Mucosa of stomach (tissue), 1 donor: ENCODE data around the gene TP53I13.

Experiments
- H3K27me3 ChIP-seq: one replicate; pipeline ENCODE4 v1.7.0; 2013; ENCODE audit warnings: mild to moderate bottlenecking, low read length; ENCODE audit not compliant: control insufficient read depth, insufficient read depth
- H3K36me3 ChIP-seq: one replicate; pipeline ENCODE4 v1.7.0; 2013; ENCODE audit warnings: low read length; ENCODE audit not compliant: control insufficient read depth, insufficient read depth
- H3K4me1 ChIP-seq: one replicate; pipeline ENCODE4 v1.7.0; 2013; ENCODE audit warnings: mild to moderate bottlenecking, low read length; ENCODE audit not compliant: control insufficient read depth, insufficient read depth
- H3K4me3 ChIP-seq: one replicate; pipeline ENCODE4 v1.7.0; 2013; ENCODE audit warnings: low read length
- H3K9ac ChIP-seq: one replicate; pipeline ENCODE4 v1.7.0; 2013; ENCODE audit warnings: mild to moderate bottlenecking, low read length, moderate library complexity
- H3K9me3 ChIP-seq: one replicate; pipeline ENCODE4 v1.7.0; 2013; ENCODE audit warnings: mild to moderate bottlenecking, low read length, moderate library complexity; ENCODE audit not compliant: control insufficient read depth
- donor health status: Pancreatic carcinoma.

Gene TP53I13

DNA sequence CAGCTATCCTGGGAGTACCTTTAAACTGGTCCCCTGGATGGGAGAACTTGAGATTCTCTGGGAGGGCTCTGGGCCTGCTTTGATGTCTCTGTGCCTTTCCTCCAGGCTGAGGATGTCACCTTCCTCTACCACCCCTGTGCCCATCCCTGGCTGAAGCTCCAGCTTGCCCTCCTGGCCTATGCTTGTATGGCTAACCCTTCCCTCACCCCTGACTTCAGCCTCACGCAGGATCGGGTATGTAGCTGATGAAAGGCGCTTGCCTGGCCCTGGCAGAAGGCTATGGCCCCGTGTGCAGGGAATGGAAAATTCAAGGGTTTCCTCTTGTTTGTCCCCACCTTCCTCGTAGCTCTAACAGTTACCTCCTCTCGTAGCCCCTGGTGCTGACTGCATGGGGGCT is 3.0 kb downstream of the TP53I13 start:
- H3K27me3 ChIP-seq = no peaks in the 10 kb centered on the region
- peaks cover 50% of the 10 kb centered on the region for H3K4me1 ChIP-seq
- H3K9ac ChIP-seq = no peak overlapping the region
- H3K4me3 ChIP-seq = no peak overlapping the region
- H3K36me3 ChIP-seq = peaks cover 4% of the 10 kb centered on the region
- H3K9me3 ChIP-seq = no peaks in the 10 kb centered on the region

DNA sequence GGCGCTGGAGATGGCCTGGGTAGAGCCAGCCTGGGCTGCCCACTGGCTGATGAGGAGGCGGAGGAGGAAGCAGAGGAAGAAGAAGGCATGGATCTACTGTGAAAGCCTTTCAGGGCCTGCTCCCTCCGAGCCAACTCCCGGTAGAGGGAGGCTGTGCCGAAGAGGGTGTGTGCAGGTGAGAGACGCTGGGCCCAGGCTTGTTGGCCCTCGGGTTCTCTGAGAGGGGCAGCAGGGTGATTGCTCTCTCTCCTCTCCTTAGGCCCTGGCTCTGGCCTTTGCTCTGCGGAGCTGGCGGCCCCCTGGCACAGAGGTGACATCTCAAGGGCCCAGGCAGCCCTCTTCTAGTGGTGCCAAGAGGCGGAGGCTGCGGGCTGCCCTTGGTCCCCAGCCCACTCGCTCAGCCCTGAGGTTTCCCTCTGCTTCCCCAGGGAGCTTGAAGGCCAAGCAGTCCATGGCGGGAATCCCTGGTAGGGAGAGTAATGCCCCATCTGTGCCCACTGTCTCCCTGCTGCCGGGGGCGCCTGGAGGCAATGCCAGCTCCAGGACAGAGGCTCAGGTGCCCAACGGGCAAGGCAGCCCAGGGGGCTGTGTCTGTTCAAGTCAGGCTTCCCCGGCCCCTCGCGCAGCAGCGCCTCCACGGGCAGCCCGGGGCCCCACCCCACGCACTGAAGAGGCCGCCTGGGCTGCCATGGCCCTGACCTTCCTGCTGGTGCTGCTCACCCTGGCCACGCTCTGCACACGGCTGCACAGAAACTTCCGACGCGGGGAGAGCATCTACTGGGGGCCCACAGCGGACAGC is 3.6 kb downstream of the TP53I13 start:
- peaks cover 50% of the 10 kb centered on the region for H3K4me1 ChIP-seq
- H3K4me3 ChIP-seq = no peak overlapping the region

GRCh38 chr17:29572691-29573557 is 4.4 kb downstream of the TP53I13 start:
- H3K27me3 ChIP-seq = no peaks in the 10 kb centered on the region
- H3K9ac ChIP-seq = no peak overlapping the region
- peaks cover 50% of the 10 kb centered on the region for H3K4me1 ChIP-seq
- H3K9me3 ChIP-seq = no peaks in the 10 kb centered on the region
- H3K36me3 ChIP-seq = peaks cover 4% of the 10 kb centered on the region
- no peak overlapping the region for H3K4me3 ChIP-seq

More for the DNA sequence above, 3.6 kb downstream of the TP53I13 start:
- no peak overlapping the region for H3K9ac ChIP-seq
- no peaks in the 10 kb centered on the region for H3K9me3 ChIP-seq
- H3K36me3 ChIP-seq = peaks cover 4% of the 10 kb centered on the region
- no peaks in the 10 kb centered on the region for H3K27me3 ChIP-seq

DNA sequence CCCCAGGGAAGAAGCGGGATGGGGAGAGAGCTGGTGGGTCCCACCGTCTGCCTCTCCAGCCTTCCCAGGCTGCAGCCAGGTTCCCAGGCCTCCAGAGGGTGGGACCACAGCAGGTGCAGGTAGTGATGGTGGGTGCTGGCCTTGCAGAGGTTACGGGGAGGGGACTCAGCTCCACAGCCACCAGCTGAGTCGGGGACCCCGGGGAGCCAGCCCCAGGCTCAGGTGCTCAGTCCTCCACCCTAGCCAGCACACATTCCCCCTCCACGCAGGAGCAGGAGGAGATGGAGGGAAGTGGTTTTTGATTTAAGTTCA is 5.0 kb downstream of the TP53I13 start:
- no peak overlapping the region for H3K9ac ChIP-seq
- no peak overlapping the region for H3K4me3 ChIP-seq
- peaks cover 50% of the 10 kb centered on the region for H3K4me1 ChIP-seq
- no peaks in the 10 kb centered on the region for H3K27me3 ChIP-seq
- no peaks in the 10 kb centered on the region for H3K9me3 ChIP-seq
- peaks cover 4% of the 10 kb centered on the region for H3K36me3 ChIP-seq

- Histone ChIP-seq H3K4me1 (peaks cover 48% of the 10 kb centered on the region), H3K27me3 (no peaks in the 10 kb centered on the region), H3K36me3 (peaks cover 4% of the 10 kb centered on the region), H3K9me3 (no peaks in the 10 kb centered on the region), H3K4me3 (no peak overlapping the region), H3K9ac (no peak overlapping the region)
Observed at GRCh38 chr17:29573871-29574731, 5.6 kb downstream of the TP53I13 start.

GRCh38 chr17:29574732-29575510 is 6.4 kb downstream of the TP53I13 start:
- Histone ChIP-seq H3K9me3 (no peaks in the 10 kb centered on the region), H3K27me3 (no peaks in the 10 kb centered on the region), H3K4me3 (no peak overlapping the region), H3K36me3 (peaks cover 4% of the 10 kb centered on the region), H3K9ac (no peak overlapping the region), H3K4me1 (peaks cover 41% of the 10 kb centered on the region)

DNA sequence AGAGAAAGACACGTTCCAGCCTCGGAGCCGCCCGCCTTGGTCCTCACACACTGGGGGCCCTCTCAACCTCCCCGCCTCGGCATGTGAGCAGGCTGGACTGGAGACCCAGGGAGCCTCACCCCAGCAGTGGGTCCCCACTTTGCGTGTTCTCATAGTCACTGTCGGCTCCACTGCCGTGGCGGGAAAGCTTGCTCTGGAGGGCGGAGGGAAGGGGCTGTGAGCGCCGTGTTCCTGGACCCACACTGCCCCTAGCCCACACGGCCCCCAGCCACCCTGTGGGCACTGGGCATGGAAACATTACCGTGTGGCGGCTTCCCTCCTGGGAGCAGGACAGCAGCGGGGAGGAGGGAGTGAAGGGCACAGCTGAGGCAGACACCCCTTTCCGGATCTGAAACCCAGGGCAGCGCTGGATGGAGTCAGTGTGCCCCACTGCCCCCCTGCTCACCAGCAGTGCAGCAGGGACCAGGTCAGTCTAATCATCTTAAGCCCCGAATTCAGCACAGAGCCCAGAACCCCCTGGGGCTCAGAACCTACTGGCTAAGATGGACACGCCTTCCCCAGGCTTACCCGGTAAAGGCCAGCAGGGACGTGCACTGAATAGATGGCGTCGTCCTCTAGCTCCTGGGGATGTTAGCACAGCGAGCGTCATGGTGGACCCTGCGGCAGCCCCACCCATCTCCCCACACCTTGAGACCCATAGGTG is 7.2 kb downstream of the TP53I13 start:
- Histone ChIP-seq H3K27me3 (no peaks in the 10 kb centered on the region), H3K36me3 (peaks cover 4% of the 10 kb centered on the region), H3K4me1 (peaks cover 46% of the 10 kb centered on the region), H3K9ac (no peak overlapping the region), H3K4me3 (no peak overlapping the region), H3K9me3 (no peaks in the 10 kb centered on the region)

- Histone ChIP-seq H3K27me3 (no peaks in the 10 kb centered on the region), H3K4me1 (peaks cover 39% of the 10 kb centered on the region), H3K9me3 (no peaks in the 10 kb centered on the region), H3K4me3 (no peak overlapping the region), H3K9ac (no peak overlapping the region), H3K36me3 (peaks cover 4% of the 10 kb centered on the region)
Observed at GRCh38 chr17:29576214-29577000, 7.9 kb downstream of the TP53I13 start.

- Histone ChIP-seq H3K9ac (no peak overlapping the region), H3K4me1 (peaks cover 33% of the 10 kb centered on the region), H3K36me3 (peaks cover 4% of the 10 kb centered on the region), H3K4me3 (no peak overlapping the region), H3K27me3 (no peaks in the 10 kb centered on the region), H3K9me3 (no peaks in the 10 kb centered on the region)
Observed at GRCh38 chr17:29577001-29577370, 8.5 kb downstream of the TP53I13 start.

DNA sequence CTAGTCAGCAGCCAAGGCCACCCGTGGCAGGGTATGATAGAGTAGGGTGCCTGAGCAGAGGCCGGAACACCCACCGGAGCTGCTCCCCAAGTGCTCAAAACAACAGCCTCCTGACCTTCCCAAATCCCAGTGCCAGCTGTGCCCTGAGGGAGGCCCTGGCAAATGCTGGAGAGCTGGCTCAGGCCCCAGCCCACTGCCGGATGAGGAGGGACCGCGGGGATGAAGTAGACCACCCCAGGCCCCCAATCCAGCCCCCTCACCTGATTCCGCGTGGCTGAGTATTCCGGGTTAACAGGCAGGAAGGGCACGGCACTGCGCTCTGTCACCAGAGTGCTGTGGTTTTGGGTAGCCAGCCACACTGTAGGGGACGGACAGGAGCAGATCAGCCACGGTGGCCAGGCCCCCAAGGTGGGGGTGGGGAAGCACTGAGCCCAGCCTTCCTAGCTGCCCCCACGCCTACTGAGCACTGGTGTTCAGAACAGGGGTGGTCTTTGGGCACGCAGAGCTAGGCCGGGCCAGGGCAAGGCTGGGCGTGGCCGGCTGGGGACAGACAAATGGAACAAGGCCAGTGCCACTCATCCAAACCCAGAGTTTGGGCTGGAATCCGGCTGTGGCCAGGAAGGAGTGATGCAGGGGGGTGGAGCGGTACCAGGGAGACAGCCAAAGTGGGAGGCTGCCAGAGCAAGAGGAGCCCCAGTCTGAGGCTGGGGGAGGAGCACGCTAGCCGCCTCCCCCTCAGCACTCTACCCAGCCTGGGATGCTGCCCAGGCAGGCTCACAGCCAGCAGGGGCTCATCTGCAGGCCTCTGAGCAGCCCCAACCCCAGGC is 9.1 kb downstream of the TP53I13 start:
- peaks cover 30% of the 10 kb centered on the region for H3K4me1 ChIP-seq
- no peaks in the 10 kb centered on the region for H3K9me3 ChIP-seq
- no peak overlapping the region for H3K4me3 ChIP-seq
- peaks cover 4% of the 10 kb centered on the region for H3K36me3 ChIP-seq
- H3K9ac ChIP-seq = no peak overlapping the region
- H3K27me3 ChIP-seq = no peaks in the 10 kb centered on the region
